ENCODE data around the gene MERTK. TPM values are rescaled to one million over a fixed set of nuclear protein-coding genes. Genes with fewer than 3 reads are reported as not detected.

MERTK gene
- total RNA-seq, 1 donor from 2014 or later: 11.1 TPM

DNA sequence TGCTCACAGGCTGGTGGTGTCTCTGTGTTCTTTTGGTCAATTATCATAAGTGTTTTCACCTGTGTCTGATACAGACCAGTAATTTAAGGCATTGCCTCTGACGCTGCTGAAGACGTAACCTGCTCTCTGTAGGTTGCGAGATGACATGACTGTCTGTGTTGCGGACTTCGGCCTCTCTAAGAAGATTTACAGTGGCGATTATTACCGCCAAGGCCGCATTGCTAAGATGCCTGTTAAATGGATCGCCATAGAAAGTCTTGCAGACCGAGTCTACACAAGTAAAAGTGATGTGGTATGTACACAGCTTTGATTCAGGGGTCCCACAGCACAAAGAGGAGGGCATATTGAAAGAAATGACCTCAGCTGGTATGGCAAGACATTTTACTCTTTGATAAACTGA lies 122.9 kb downstream of the MERTK start:
- Histone ChIP-seq H3K27ac (no peak overlapping the region), H3K4me1 (no peaks in the 10 kb centered on the region), H3K4me3 (no peak overlapping the region), H3K36me3 (peaks cover 23 to 33% of the 10 kb centered on the region in 2 donors), H3K27me3 (no peaks in the 10 kb centered on the region), H3K9me3 (no peaks in the 10 kb centered on the region)
- DNase-seq (ENCODE audit: low spot score in 2 of 2): no peak
- TF ChIP-seq, protein P1, sequence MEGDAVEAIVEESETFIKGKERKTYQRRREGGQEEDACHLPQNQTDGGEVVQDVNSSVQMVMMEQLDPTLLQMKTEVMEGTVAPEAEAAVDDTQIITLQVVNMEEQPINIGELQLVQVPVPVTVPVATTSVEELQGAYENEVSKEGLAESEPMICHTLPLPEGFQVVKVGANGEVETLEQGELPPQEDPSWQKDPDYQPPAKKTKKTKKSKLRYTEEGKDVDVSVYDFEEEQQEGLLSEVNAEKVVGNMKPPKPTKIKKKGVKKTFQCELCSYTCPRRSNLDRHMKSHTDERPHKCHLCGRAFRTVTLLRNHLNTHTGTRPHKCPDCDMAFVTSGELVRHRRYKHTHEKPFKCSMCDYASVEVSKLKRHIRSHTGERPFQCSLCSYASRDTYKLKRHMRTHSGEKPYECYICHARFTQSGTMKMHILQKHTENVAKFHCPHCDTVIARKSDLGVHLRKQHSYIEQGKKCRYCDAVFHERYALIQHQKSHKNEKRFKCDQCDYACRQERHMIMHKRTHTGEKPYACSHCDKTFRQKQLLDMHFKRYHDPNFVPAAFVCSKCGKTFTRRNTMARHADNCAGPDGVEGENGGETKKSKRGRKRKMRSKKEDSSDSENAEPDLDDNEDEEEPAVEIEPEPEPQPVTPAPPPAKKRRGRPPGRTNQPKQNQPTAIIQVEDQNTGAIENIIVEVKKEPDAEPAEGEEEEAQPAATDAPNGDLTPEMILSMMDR (IDR thresholded peaks at IDR 0.05): no peak
- intact Hi-C loops (cut with DNase I): no loop called here

DNA sequence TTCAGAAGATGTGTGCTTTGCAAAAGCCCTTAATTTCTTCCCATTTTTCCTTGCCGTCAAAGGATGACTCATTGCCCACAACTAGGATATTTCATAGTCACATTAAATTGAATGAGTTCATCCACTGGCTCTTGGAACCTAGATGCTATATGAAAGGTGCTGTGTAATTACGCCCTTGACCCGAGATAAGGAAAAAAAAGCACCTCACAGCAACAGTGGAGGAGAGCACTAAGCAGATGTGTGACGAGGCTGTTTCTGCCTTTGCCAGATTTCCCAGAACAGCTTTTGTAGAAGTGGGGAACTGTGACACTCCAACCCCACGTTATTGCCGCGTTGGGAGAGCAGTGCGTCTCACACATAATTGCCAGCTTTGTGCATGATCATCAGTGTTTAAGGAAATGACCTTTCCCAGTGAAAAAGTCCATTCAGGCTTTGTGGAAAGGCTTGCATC lies 123.4 kb downstream of the MERTK start:
- intact Hi-C loops (cut with DNase I): no loop called here
- Histone ChIP-seq H3K36me3 (peaks cover 22 to 33% of the 10 kb centered on the region in 2 donors), H3K27ac (no peak overlapping the region), H3K4me3 (no peak overlapping the region), H3K9me3 (no peaks in the 10 kb centered on the region), H3K27me3 (no peaks in the 10 kb centered on the region), H3K4me1 (no peaks in the 10 kb centered on the region)
- DNase-seq (ENCODE audit: low spot score in 2 of 2): no peak
- TF ChIP-seq, protein P1 (IDR thresholded peaks at IDR 0.05): no peak

DNA sequence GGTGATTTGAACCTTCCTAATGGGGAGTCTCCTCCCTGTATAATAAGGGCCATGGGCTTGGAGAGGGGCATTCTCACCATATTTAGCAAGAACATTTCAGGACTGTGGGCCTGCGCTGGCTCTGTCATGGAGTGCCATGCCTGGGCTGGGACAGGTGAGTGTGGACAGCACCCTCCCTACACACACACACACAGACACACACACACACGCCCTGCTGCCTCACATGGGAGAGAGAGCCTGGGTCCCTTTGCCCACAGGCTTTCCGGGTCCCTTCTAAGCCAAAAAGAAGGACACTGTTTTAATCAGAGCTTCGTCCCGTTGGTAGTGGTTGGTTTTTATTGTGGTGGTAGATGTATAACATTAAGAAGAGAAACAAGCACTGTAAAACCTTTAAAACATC lies 125.3 kb downstream of the MERTK start:
- H3K36me3 ChIP-seq: peaks cover 23 to 33% of the 10 kb centered on the region in 2 donors
- no peaks in the 10 kb centered on the region for H3K27me3 ChIP-seq
- peaks cover 0 to 4% of the 10 kb centered on the region in 2 donors for H3K4me1 ChIP-seq
- DNase-seq (ENCODE audit: low spot score in 2 of 2): no peak
- H3K9me3 ChIP-seq: no peaks in the 10 kb centered on the region
- no peak overlapping the region for H3K4me3 ChIP-seq
- H3K27ac ChIP-seq: no peak overlapping the region
- TF ChIP-seq, protein P1 (IDR thresholded peaks at IDR 0.05): no peak
- intact Hi-C loops (cut with DNase I): no loop called here

DNA sequence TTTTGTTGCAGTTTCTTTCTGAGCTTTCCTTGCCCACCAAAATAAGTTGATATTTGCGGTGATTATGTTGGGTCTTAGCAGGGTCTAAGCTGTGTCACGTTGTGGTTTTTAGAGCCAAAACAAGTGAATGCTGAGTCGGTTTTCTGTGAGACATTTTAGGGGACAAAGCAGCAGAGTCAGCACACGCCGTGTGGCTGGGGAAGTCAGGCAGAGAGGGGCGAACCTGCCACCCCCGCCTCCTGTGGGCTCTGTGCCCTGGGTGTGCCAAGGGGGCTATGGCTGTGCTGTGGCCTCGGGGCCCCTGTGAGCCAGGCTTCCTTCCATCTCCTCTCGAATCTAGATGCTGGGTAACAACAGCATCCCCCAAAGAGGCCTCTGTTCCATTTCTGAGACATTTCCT lies 125.8 kb downstream of the MERTK start:
- H3K4me3 ChIP-seq: no peak overlapping the region
- intact Hi-C loops (cut with DNase I): no loop called here
- no peaks in the 10 kb centered on the region for H3K27me3 ChIP-seq
- peaks cover 22 to 31% of the 10 kb centered on the region in 2 donors for H3K36me3 ChIP-seq
- H3K9me3 ChIP-seq: no peaks in the 10 kb centered on the region
- DNase-seq (ENCODE audit: low spot score in 2 of 2): no peak
- H3K4me1 ChIP-seq: peaks cover under 1 to 4% of the 10 kb centered on the region in 2 donors
- no peak overlapping the region for H3K27ac ChIP-seq
- TF ChIP-seq, protein P1 (IDR thresholded peaks at IDR 0.05): no peak

DNA sequence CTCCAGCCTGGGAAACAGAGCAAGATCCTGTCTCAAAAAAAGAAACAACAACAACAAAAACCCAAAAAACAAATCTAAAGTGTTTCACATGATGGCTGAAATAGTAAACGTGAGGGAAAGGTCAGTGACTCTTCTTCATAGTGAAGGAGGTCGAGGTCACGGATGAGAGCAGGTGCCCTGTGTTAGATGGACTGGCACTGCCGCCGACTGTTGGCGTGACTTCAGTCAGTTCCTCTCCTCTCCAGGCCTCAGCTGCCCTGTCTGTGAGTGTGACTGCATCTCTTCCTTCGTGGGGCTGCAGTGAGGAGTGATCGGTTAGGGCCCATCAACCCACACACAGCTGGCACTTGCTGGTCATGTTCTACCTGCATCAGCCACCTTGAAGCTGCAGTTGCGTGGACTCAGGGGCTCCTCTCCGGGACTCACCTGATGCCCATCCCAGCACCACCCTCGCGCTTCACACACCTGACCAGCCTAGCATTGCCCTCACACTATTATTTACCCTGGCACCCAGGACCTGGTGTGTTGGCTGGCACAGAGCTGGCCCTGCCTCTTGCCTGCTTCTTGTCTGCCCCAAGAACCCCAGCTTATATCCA lies 126.6 kb downstream of the MERTK start:
- no peak for DNase-seq (ENCODE audit: low spot score in 2 of 2)
- intact Hi-C loops (cut with DNase I): no loop called here
- Histone ChIP-seq H3K4me3 (no peak overlapping the region), H3K36me3 (peaks cover 16 to 28% of the 10 kb centered on the region in 2 donors), H3K27ac (no peak overlapping the region), H3K4me1 (peaks cover 2 to 4% of the 10 kb centered on the region in 2 donors), H3K27me3 (no peaks in the 10 kb centered on the region), H3K9me3 (no peaks in the 10 kb centered on the region)
- TF ChIP-seq, protein P1 (IDR thresholded peaks at IDR 0.05): no peak

All from ascending aorta (tissue), 2 donors.